GM19240 (cell line): Measurements from ENCODE around the gene GAREM1.

Experiments
- DNase-seq: peaks from one replicate; pipeline ENCODE4 v3.0.0; 2011; ENCODE audit warnings: low spot score; ENCODE audit not compliant: insufficient read length

GAREM1 gene

GRCh38 chr18:32328974-32329373 lies 141.7 kb downstream of the GAREM1 start:
- DNase-seq = no peak

GRCh38 chr18:32328379-32328778 lies 142.3 kb downstream of the GAREM1 start:
- DNase-seq = no peak

- DNase-seq = no peak
Measured at GRCh38 chr18:32326450-32327308, 144.0 kb downstream of the GAREM1 start.

- no peak for DNase-seq
Measured at GRCh38 chr18:32324181-32324580, 146.5 kb downstream of the GAREM1 start.

GRCh38 chr18:32321826-32322225 lies 148.9 kb downstream of the GAREM1 start:
- DNase-seq = no peak

- DNase-seq = no peak
Measured at GRCh38 chr18:32319084-32319483, 151.6 kb downstream of the GAREM1 start.

GRCh38 chr18:32318581-32318980 lies 152.1 kb downstream of the GAREM1 start:
- DNase-seq = no peak

GRCh38 chr18:32317651-32318050 lies 153.0 kb downstream of the GAREM1 start:
- DNase-seq = no peak

GRCh38 chr18:32315881-32316280 lies 154.8 kb downstream of the GAREM1 start:
- DNase-seq = no peak

GRCh38 chr18:32310774-32311173 lies 159.9 kb downstream of the GAREM1 start:
- no peak for DNase-seq

GRCh38 chr18:32310101-32310500 lies 160.6 kb downstream of the GAREM1 start:
- DNase-seq = no peak

GRCh38 chr18:32308493-32309120 lies 162.1 kb downstream of the GAREM1 start:
- DNase-seq = no peak

- no peak for DNase-seq
Measured at GRCh38 chr18:32303400-32303799, 167.3 kb downstream of the GAREM1 start.

GRCh38 chr18:32302806-32303205 lies 167.9 kb downstream of the GAREM1 start:
- DNase-seq = no peak

GRCh38 chr18:32301976-32302743 lies 168.5 kb downstream of the GAREM1 start:
- no peak for DNase-seq

- no peak for DNase-seq
Measured at GRCh38 chr18:32301361-32301760, 169.3 kb downstream of the GAREM1 start.

- no peak for DNase-seq
Measured at GRCh38 chr18:32300914-32301313, 169.8 kb downstream of the GAREM1 start.

GRCh38 chr18:32299484-32299883 lies 171.2 kb downstream of the GAREM1 start:
- no peak for DNase-seq

- no peak for DNase-seq
Measured at GRCh38 chr18:32298171-32298667, 172.5 kb downstream of the GAREM1 start.

GRCh38 chr18:32297579-32298170 lies 173.0 kb downstream of the GAREM1 start:
- no peak for DNase-seq

GRCh38 chr18:32296851-32297250 lies 173.8 kb downstream of the GAREM1 start:
- DNase-seq = no peak
